Choroid plexus epithelial cell (primary cell): Measurements from ENCODE around the gene UBE2L3.
"Not testable (repeated sequence)": the region's sequence is repeated elsewhere in the genome, so short reads cannot be mapped to it uniquely, and the experiment has no call there.

Source experiments
- DNase-seq: peaks from one replicate; pipeline ENCODE4 v3.0.0-alpha.2; 2010; ENCODE audit warnings: low read depth
- H3K4me3 ChIP-seq: 2 replicates; pipeline ENCODE4 v1.5.1; 2011; ENCODE audit warnings: low read depth, mild to moderate bottlenecking, control low read depth, low read length, moderate library complexity
- TF ChIP-seq, protein P1 (sequence below): conservative IDR thresholded peaks from 2 replicates; pipeline ENCODE4 v1.5.1; 2011; ENCODE audit warnings: low read depth, mild to moderate bottlenecking, control low read depth, inconsistent platforms, low read length, moderate library complexity

Gene UBE2L3

DNA sequence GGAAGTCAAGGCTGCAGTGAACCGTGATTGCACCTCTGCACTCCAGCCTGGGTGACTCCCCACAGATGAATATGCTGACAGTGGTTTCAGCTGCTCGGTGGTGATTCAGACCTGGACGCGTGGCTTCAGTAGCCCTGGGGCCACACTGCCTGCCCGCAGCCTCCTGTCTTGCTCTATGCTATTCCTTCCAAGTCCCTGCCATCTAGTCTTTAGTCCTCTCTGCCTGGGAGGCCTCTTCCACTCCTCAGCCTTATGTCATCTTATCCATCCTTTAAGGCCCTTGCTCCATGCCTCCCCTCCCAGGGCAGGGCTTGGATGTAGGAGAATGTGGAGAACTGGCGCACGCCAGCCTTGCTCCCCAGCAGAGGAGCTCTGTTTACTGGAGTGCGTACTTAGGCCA lies 39.3 kb downstream of the UBE2L3 start:
- TF ChIP-seq, protein P1, sequence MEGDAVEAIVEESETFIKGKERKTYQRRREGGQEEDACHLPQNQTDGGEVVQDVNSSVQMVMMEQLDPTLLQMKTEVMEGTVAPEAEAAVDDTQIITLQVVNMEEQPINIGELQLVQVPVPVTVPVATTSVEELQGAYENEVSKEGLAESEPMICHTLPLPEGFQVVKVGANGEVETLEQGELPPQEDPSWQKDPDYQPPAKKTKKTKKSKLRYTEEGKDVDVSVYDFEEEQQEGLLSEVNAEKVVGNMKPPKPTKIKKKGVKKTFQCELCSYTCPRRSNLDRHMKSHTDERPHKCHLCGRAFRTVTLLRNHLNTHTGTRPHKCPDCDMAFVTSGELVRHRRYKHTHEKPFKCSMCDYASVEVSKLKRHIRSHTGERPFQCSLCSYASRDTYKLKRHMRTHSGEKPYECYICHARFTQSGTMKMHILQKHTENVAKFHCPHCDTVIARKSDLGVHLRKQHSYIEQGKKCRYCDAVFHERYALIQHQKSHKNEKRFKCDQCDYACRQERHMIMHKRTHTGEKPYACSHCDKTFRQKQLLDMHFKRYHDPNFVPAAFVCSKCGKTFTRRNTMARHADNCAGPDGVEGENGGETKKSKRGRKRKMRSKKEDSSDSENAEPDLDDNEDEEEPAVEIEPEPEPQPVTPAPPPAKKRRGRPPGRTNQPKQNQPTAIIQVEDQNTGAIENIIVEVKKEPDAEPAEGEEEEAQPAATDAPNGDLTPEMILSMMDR, result no peak
- DNase-seq, result no peak
- no peak overlapping the region for H3K4me3 ChIP-seq

GRCh38 chr22:21609556-21610157 lies 42.1 kb downstream of the UBE2L3 start:
- not testable (repeated sequence) for DNase-seq, H3K4me3 ChIP-seq

DNA sequence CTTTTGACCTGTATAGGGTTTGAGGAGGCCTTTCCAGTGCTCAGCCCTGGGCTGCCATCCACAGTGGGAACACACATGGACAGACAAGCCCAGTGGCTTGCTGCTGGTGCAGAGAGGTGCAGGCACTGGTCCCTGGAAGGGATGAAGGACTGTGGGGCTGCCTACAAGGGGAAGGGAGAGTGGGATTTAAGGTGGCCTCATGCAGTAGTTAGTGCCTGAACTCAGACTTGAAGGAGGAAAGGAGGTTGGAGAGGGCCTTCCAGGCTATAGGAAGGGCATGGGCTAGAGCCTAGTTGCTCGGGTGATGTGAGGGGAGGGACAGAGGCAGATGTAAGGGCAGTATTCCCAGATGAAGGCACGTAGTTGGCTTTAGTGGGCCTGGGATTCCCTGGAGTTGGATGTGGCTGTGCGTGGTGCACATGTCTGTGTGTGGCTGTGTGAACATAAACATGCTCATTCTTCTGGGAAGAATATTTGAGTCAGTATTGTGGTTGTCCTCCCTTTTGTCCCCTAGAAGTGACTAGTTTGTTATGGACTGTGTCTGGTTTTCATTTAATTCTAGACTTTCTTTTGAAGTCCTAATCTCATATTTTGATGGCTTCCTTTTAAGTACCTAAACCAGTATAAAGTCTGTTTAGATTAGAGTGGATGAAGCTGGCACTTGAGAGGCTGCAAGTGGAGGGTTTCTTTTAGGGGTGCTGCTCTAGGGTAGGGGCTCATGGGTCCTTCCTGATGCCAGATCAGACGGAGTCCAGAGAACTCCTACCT lies 43.9 kb downstream of the UBE2L3 start:
- TF ChIP-seq, protein P1, result no peak
- DNase-seq, result no peak
- no peak overlapping the region for H3K4me3 ChIP-seq

DNA sequence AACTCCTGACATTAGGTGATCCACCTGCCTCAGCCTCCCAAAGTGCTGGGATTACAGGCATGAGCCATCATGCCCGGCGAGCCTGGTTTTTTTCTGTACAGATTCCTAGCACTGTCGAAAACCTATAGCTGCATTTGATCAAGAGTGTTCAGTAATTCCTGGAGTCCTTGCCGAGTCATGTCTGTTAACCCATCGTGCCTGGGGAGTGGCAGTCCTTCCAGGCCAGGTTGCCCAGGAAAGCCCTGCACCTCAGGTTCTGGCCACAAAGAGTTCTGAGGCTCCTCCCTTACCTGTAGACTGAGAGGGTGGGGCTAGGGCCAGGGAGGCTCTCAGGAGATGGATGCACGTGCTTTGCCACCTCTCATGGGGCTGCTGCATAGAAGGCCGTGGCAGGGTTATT lies 45.3 kb downstream of the UBE2L3 start:
- no peak overlapping the region for H3K4me3 ChIP-seq
- DNase-seq, result no peak
- TF ChIP-seq, protein P1, result no peak

GRCh38 chr22:21613553-21614233 lies 46.2 kb downstream of the UBE2L3 start:
- DNase-seq, result no peak
- no peak overlapping the region for H3K4me3 ChIP-seq
- TF ChIP-seq, protein P1, result no peak

GRCh38 chr22:21615731-21616130 lies 48.2 kb downstream of the UBE2L3 start:
- no peak overlapping the region for H3K4me3 ChIP-seq
- TF ChIP-seq, protein P1, result no peak
- DNase-seq, result no peak

GRCh38 chr22:21617337-21617736 lies 49.8 kb downstream of the UBE2L3 start:
- not testable (repeated sequence) for DNase-seq, H3K4me3 ChIP-seq

DNA sequence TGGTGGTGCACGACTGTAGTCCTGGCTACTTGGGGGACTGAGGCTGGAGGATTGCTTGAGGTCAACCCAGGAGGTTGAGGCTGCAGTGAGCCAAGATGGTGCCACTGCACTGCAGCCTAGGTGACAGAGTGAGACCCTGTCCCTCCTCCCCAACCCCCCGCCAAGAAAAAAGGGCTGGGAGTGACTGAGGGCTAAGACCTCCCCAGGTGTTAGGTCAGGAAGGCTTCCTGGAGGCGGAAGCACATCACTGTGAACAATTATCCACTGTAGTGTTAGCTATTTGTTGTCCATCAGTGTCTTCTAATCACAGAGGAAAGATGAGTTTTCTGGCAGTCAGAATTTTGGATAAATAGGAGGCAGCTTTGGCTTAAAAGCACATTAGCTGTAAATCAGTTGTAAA lies 53.5 kb downstream of the UBE2L3 start:
- H3K4me3 ChIP-seq, result no peak overlapping the region
- TF ChIP-seq, protein P1, result no peak
- DNase-seq, result no peak
